Measurements from ENCODE around the gene UNC93B1. TPM values are rescaled to one million over a fixed set of nuclear protein-coding genes. Genes with fewer than 3 reads are reported as not detected.

The UNC93B1 gene
- total and polyA plus RNA-seq, 7 donors, result 1.9 to 5.9 (median 4.5) TPM

DNA sequence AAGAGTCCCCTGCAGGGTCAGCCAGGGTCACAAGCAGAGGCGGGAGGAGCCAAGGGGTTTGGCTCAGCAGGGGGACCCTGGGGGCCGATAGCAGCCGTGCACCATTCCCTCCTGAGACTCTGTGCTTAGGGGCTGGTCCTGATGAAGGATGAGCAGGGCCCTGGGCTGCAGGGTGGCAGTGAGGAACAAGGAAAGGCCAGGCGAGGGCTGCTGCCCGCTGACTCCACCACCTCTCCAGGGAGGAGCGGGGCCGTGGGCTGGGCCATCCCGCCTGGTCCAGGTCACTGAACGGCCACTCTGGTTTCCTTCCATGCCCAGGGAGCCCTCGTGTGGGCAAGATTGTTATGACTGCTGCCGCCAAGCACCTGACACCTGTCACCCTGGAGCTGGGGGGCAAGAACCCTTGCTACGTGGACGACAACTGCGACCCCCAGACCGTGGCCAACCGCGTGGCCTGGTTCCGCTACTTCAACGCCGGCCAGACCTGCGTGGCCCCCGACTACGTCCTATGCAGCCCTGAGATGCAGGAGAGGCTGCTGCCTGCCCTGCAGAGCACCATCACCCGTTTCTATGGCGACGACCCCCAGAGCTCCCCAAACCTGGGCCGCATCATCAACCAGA is 17.4 kb upstream of the UNC93B1 start:
- ATAC-seq (peak; percentile 53 to 63 (median 60)), DNase-seq (no peak)
- no peak overlapping the region for H3K27ac ChIP-seq
- 43 to 57% (median 56%) methylated on average over 25 to 27 of the region's 27 CpGs for WGBS, 3 donors
- no peaks in the 10 kb centered on the region for H3K27me3 ChIP-seq (ENCODE audit: insufficient read depth in 3 of 3, low read length in 2 of 3)
- no peaks in the 10 kb centered on the region for H3K9me3 ChIP-seq
- peaks cover 0 to 9% of the 10 kb centered on the region in 2 donors for H3K36me3 ChIP-seq (ENCODE audit: insufficient read depth in 1 of 2, low read depth in 1 of 2)
- intact Hi-C loops (cut with DNase I), result no loop called here
- no peak overlapping the region for H3K4me3 ChIP-seq
- TF ChIP-seq, protein P1, sequence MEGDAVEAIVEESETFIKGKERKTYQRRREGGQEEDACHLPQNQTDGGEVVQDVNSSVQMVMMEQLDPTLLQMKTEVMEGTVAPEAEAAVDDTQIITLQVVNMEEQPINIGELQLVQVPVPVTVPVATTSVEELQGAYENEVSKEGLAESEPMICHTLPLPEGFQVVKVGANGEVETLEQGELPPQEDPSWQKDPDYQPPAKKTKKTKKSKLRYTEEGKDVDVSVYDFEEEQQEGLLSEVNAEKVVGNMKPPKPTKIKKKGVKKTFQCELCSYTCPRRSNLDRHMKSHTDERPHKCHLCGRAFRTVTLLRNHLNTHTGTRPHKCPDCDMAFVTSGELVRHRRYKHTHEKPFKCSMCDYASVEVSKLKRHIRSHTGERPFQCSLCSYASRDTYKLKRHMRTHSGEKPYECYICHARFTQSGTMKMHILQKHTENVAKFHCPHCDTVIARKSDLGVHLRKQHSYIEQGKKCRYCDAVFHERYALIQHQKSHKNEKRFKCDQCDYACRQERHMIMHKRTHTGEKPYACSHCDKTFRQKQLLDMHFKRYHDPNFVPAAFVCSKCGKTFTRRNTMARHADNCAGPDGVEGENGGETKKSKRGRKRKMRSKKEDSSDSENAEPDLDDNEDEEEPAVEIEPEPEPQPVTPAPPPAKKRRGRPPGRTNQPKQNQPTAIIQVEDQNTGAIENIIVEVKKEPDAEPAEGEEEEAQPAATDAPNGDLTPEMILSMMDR (IDR thresholded peaks at IDR 0.05), result peak; percentile 9
- H3K4me1 ChIP-seq, result no peaks in the 10 kb centered on the region

DNA sequence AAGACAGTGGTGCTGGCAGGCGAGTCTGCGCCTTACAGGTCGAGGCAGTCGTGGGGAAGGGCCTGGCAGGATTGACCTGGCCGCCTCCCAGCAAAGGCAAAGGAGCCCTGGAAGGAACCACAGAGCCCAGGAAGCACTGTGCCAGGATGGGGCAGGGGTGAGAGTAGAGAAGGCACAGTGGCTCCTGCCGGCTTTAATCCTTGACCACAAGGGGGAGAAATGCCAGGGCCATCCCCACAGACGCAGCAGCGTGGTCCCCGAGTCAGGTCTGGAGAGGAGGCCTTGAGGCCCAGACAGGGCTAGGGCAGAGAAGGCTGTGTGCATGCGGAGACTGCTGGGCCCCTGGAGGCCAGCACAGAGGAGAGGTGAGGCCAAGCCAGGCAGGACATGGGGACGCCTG is 16.7 kb upstream of the UNC93B1 start:
- ATAC-seq (no peak), DNase-seq (no peak)
- Histone ChIP-seq H3K27me3 (ENCODE audit: insufficient read depth in 3 of 3, low read length in 2 of 3) (no peaks in the 10 kb centered on the region), H3K4me3 (no peak overlapping the region), H3K4me1 (no peaks in the 10 kb centered on the region), H3K27ac (no peak overlapping the region), H3K36me3 (ENCODE audit: insufficient read depth in 1 of 2, low read depth in 1 of 2) (peaks cover 0 to 9% of the 10 kb centered on the region in 2 donors), H3K9me3 (no peaks in the 10 kb centered on the region)
- TF ChIP-seq, protein P1 (IDR thresholded peaks at IDR 0.05), result no peak
- 43 to 60% (median 53%) methylated on average over 11 of the region's 11 CpGs for WGBS, 3 donors
- intact Hi-C loops (cut with DNase I), result no loop called here

DNA sequence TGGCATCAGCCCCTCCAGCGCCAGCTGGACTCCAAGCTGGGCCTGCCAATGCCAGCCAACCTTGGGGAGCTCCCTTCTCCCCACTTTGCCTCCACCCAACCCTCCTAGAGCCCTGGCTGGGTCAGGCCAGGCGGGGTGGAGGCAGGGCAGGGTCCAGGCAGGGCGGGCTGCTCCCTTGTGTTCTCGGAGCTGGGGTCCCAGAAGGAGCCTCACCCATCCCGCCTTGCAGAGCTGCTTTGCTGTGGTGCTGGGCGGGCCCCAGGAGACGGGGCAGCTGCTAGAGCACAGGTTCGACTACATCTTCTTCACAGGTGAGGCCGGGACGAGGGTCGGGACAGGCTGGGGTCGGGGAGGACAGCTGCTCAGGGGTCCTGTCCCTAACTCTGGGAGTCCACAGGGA is 15.6 kb upstream of the UNC93B1 start:
- intact Hi-C loops (cut with DNase I), result no loop called here
- ATAC-seq (no peak), DNase-seq (no peak)
- no peaks in the 10 kb centered on the region for H3K27me3 ChIP-seq (ENCODE audit: insufficient read depth in 3 of 3, low read length in 2 of 3)
- H3K27ac ChIP-seq, result no peak overlapping the region
- H3K4me3 ChIP-seq, result no peak overlapping the region
- 86 to 90% (median 89%) methylated on average over 11 to 12 of the region's 12 CpGs for WGBS, 3 donors
- H3K9me3 ChIP-seq, result no peaks in the 10 kb centered on the region
- H3K4me1 ChIP-seq, result no peaks in the 10 kb centered on the region
- TF ChIP-seq, protein P1 (IDR thresholded peaks at IDR 0.05), result no peak
- peaks cover 0 to 3% of the 10 kb centered on the region in 2 donors for H3K36me3 ChIP-seq (ENCODE audit: insufficient read depth in 1 of 2, low read depth in 1 of 2)

DNA sequence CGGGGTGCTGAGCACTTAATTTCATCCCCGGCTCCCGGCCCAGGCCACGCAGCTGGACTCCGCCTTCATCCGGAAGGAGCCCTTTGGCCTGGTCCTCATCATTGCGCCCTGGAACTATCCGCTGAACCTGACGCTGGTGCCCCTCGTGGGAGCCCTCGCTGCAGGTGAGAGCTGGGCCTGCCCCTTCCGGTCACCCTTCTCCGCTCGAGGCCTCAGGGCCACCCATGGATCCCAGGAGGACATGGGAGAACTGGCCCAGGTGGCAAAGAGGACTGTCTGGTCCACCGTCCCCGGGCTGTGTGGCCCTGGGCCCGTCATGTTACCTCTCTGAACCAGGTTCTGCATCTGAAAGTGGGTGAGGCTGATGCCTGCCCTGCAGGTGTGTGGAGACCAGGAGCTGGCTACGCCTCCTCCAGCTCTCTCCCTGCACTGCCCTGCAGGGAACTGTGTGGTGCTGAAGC is 14.9 kb upstream of the UNC93B1 start:
- WGBS, 3 donors, result 82 to 92% (median 88%) methylated on average over 18 of the region's 18 CpGs
- ATAC-seq (no peak), DNase-seq (no peak)
- Histone ChIP-seq H3K9me3 (no peaks in the 10 kb centered on the region), H3K36me3 (ENCODE audit: insufficient read depth in 1 of 2, low read depth in 1 of 2) (no peaks in the 10 kb centered on the region), H3K4me3 (no peak overlapping the region), H3K27ac (no peak overlapping the region), H3K4me1 (no peaks in the 10 kb centered on the region), H3K27me3 (ENCODE audit: insufficient read depth in 3 of 3, low read length in 2 of 3) (no peaks in the 10 kb centered on the region)
- TF ChIP-seq, protein P1 (IDR thresholded peaks at IDR 0.05), result no peak
- intact Hi-C loops (cut with DNase I), result no loop called here

Measured in psoas muscle (tissue), 8 donors.